Activated CD4-positive, CD25-positive, alpha-beta regulatory T cell treated with anti-CD3 and anti-CD28 coated beads, Interleukin-2, amount 50 U/mL, for 24 hours (primary cell): Measurements from ENCODE around the gene MPDU1.
"Not testable (repeated sequence)": the region's sequence is repeated elsewhere in the genome, so short reads cannot be mapped to it uniquely, and the experiment has no call there.

Source experiments
- ATAC-seq, 2 donors: fragments of 150-1000 bp; cut with Tn5 transposase; one replicate each; pipeline ENCODE4 v1.10.0; 2021; ENCODE audit warnings: mild to moderate bottlenecking in 1 of 2, moderate library complexity in 1 of 2

MPDU1 gene

DNA sequence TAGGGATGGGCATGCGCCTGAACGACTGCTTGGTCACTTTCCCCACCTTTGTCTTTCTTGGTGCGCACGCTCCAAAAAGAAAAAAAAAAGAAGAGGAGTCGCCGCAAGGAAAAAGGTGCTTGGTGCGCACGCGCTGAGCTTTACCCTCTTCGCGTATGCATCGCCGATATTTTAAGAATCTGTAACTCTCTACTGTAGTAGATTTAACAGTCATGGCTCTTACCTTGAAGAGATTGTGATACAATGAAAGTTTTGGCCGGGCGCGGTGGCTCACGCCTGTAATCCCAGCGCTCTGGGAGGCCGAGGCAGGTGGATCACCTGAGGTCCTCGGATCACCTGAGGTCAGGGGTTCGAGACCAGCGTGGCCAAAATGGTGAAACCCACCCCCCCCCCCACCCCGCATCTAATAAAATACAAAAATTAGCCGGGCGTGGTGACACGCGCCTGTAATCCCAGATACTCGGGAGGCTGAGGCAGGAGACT is 31.7 kb downstream of the MPDU1 start:
- ATAC-seq: no peak

GRCh38 chr17:7618608-7619007 is 35.0 kb downstream of the MPDU1 start:
- no peak for ATAC-seq

GRCh38 chr17:7620835-7621234 is 37.2 kb downstream of the MPDU1 start:
- no peak for ATAC-seq

DNA sequence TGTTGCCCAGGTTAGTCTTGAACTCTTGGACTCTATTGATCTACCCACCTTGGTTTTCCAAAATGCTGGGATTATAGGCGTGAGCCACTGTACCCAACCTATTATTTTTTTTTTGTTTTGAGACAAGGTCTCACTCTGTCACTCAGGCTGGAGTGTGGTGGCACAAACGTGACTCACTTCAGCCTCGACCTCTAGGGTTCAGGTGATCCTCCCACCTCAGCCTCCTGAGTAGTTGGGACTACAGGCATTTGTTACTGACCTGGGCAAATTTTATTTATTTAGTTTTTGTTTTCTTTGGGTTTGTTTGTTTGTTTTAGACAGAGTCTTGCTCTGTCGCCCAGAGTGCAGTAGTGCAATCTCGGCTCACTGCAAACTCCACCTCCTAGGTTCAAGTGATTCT is 40.0 kb downstream of the MPDU1 start:
- ATAC-seq: no peak

DNA sequence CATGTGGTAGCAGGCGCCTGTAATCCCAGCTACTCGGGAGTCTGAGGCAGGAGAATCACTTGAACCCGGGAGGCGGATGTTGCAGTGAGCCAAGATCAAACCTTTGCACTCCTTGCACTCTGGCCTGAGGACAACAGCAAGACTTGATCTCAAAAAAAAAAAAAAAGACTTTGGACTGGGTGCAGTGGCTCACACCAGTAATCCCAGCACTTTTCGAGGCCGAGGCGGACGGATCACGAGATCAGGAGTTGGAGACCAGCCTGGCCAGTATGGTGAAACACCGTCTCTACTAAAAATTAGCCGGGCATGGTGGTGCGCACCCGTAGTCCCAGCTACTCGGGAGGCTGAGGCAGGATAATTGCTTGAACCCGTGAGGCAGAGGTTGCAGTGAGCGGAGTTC is 42.1 kb downstream of the MPDU1 start:
- ATAC-seq: not testable (repeated sequence)

- no peak for ATAC-seq
Measured at GRCh38 chr17:7626307-7626706, 42.7 kb downstream of the MPDU1 start.

GRCh38 chr17:7626956-7627249 is 43.3 kb downstream of the MPDU1 start:
- no peak for ATAC-seq

DNA sequence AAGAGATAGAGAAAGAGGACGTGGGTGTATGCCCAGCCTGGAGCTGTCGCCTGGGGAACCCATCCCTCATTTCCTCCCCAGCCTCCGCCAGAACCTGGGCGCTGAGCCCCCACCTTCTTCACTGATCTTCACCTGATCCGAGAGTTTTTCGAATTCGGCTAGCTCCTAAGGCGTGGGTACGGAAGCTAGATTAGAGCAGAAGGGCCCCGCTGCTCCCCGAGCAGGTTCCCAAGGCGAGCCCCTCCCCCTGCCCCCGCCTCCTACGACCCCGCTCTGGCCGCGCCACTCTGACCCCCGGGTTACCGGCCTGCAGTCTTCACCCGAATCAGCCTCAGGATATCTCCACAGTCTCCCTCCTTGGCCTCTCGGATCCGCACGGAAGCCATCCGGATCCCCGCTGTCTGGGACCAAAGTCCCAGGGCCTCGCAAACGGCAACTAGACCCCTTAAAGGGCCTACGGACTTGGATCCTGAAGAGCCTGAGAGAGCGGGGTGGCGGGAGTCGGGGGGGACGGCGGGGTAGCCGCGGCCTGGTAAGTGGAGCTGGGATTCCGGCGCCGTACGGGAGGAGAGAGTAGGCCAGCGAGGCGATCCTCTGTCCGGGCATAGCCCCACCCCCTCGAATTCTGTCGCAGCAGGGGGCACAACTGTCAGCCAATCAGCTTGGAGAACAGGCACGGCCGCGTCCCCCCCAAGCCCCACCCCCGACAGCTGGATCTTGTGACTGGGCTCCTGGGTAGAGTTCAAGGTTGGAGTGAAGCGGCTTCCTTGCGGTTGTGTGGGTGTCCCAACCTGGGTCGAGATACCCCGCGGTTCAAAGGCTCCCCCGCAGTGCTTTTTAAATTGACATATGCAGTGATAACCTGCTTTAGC is 43.8 kb downstream of the MPDU1 start, which contains the start of gene SAT2:
Gene SAT2, minus strand, starts transcription at position 572 of the 872 bp plus-strand sequence. Its CDS starts 186 bp downstream, at position 386.
- peak; percentile 95 to 97 for ATAC-seq

GRCh38 chr17:7629939-7630571 is 46.4 kb downstream of the MPDU1 start, which contains the start of gene SHBG:
Gene SHBG (plus strand): TSS chr17:7630135. CDS start chr17:7630173, 38 bp downstream.
- ATAC-seq: no peak

GRCh38 chr17:7631398-7632380 is 48.0 kb downstream of the MPDU1 start:
- no peak for ATAC-seq

DNA sequence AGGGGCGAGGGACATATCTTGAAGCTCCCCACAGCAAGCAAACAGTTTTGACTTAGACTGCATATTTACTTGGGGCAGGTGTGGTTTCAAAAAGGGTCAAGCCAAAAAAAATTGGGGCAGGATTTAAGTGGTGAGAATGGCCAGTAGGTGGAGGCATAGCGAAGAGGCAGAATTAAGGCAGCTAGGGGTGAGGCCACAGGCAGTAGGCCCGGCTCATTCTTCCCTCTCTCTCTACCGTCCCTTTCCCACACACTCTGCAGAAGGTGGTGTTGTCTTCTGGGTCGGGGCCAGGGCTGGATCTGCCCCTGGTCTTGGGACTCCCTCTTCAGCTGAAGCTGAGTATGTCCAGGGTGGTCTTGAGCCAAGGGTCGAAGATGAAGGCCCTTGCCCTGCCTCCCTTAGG is 48.8 kb downstream of the MPDU1 start:
- ATAC-seq: no peak

DNA sequence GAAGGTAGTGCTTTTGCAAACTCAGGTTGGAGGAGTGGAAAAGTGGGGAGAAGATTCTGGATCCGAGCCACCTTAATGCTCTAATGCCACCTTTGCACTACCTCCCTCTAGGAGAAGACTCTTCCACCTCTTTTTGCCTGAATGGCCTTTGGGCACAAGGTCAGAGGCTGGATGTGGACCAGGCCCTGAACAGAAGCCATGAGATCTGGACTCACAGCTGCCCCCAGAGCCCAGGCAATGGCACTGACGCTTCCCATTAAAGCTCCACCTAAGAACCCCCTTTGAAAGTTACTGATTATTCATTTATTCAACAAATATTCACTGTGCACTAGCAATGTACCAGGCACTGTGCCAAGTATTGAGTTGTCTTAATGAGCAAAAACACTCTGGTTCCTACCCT is 49.4 kb downstream of the MPDU1 start:
- ATAC-seq: no peak

- ATAC-seq: no peak
Measured at GRCh38 chr17:7634384-7634783, 50.7 kb downstream of the MPDU1 start.

GRCh38 chr17:7636163-7636562 is 52.5 kb downstream of the MPDU1 start:
- no peak for ATAC-seq
